ENCODE measurements around the gene CARD19.

DNA sequence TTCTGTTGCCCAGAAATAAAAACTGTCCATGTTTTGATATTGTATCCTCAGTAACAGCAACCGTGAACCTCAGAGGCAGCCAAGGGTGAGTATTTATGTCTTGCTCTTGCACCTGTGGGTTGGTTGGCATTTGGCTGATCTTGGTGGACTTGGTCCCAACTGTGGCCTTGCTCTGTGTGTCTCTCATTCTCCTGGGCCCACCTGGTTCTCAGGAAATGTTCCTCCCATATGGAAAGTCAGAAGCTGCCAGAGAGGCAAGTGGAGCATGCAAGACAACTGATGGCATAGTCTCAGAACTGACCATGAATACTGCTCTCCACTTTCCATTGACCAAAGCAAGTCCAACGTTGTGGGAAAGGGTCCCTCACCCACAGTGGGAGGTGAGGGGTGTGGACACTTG is 51.6 kb downstream of the CARD19 start:
- TF ChIP-seq POLR2A (IDR thresholded peaks at IDR 0.05) (no peak), CTCF (IDR thresholded peaks at IDR 0.05) (no peak), EP300 (IDR thresholded peaks at IDR 0.05) (no peak)
